H1 (cell line): Measurements from ENCODE around the gene PSMD6. TPM values are rescaled to one million over a fixed set of nuclear protein-coding genes. Genes with fewer than 3 reads are reported as not detected.

ENCODE experiments used
- ATF2 ChIP-seq: IDR thresholded peaks from 2 replicates; pipeline ENCODE4 v1.6.1; 2012; ENCODE audit warnings: low read length, inconsistent platforms
- ATF3 ChIP-seq: IDR thresholded peaks from 2 replicates; pipeline ENCODE4 v1.6.1; 2011; ENCODE audit warnings: low read depth, mild to moderate bottlenecking, low read length; ENCODE audit not compliant: insufficient read depth
- BCL11A ChIP-seq, 2 experiments: IDR thresholded peaks; one replicate each; pipeline ENCODE4 v1.6.1; 2011; ENCODE audit warnings: low read depth in 2 of 2, low read length in 2 of 2, mild to moderate bottlenecking in 2 of 2
- FOSL1 ChIP-seq: IDR thresholded peaks from 2 replicates; pipeline ENCODE4 v1.6.1; 2011; ENCODE audit warnings: mild to moderate bottlenecking, low read depth, low read length, moderate library complexity; ENCODE audit not compliant: insufficient read depth
- KDM1A ChIP-seq: fragments of 200-600, 300-600 bp; sonication (generic); IDR thresholded peaks from 2 replicates; pipeline ENCODE4 v1.7.1; 2016; ENCODE audit warnings: mild to moderate bottlenecking, low read length, borderline replicate concordance
- MAFK ChIP-seq: IDR thresholded peaks from 2 replicates; pipeline ENCODE4 v1.6.1; 2012; ENCODE audit warnings: low read depth, mild to moderate bottlenecking, improper control_type of control experiment, low read length
- POLR2A ChIP-seq, 2 experiments: IDR thresholded peaks; 1 replicate in 1 of 2; 2 replicates in 1 of 2; pipeline ENCODE4 v1.6.1; 2011; ENCODE audit warnings: low read depth in 2 of 2, low read length in 2 of 2, mild to moderate bottlenecking in 2 of 2; ENCODE audit errors: control extremely low read depth in 1 of 2
- SIX5 ChIP-seq: IDR thresholded peaks from 2 replicates; pipeline ENCODE4 v1.6.1; 2011; ENCODE audit warnings: mild to moderate bottlenecking, low read depth, low read length
- SUZ12 ChIP-seq: fragments of 200-600 bp; sonication (generic); IDR thresholded peaks from 2 replicates; pipeline ENCODE4 v1.6.1; 2012; ENCODE audit warnings: mild to moderate bottlenecking, inconsistent platforms, low read length, moderate library complexity, mixed read lengths
- polyA plus RNA-seq, 7 experiments: library from polyadenylated mRNA; depleted of rRNA in 3 of 7; stranded (reverse) in 5 of 7; unstranded in 2 of 7; fragments of >200 nt in 5 of 7; fragments of 200-250 nt in 2 of 7; gene quantifications; 1 replicate in 5 of 7; 2 replicates in 1 of 7; 4 replicates in 1 of 7; pipeline versions ENCODE4 v1.2.1 to v1.2.3, GENCODE V29; 2011 to 2013; ENCODE audit warnings: missing spikeins in 2 of 7, mixed read lengths in 2 of 7
- total RNA-seq: library from RNA; stranded (reverse); fragmentation: NEBNext Ultra II Directional; extraction: Animal tissue kit (Norgen Biotek cat#: 25700); gene quantifications from 2 replicates; pipeline ENCODE4 v1.2.1, GENCODE V29; 2021

The PSMD6 gene
- total and polyA plus RNA-seq, 2 of the 8 experiments (the other 6 are each of a cell fraction or from before 2014, with no cell fraction given): 43.7 to 104 TPM

- no peak for TF ChIP-seq ATF2
- no peak for TF ChIP-seq BCL11A (IDR thresholded peaks at IDR 0.05; ENCODE audit: low read depth in 2 of 2, low read length in 2 of 2)
- TF ChIP-seq ATF3: no peak
- TF ChIP-seq POLR2A (IDR thresholded peaks at IDR 0.05; ENCODE audit: control extremely low read depth in 1 of 2, low read depth in 2 of 2, low read length in 2 of 2): no peak
- no peak for TF ChIP-seq KDM1A
- TF ChIP-seq MAFK: no peak
- no peak for TF ChIP-seq SUZ12
- no peak for TF ChIP-seq SIX5
- TF ChIP-seq FOSL1: no peak
Measured at GRCh38 chr3:64019879-64020278, 3.4 kb downstream of the PSMD6 start (continued).
